Stimulated activated CD4-positive, alpha-beta T cell treated with anti-CD3 and anti-CD28 coated beads, Interleukin-4, amount 100 ng/mL, for 4 hours (primary cell): ENCODE results near the gene CDK5.
"Not testable (repeated sequence)": the region's sequence is repeated elsewhere in the genome, so short reads cannot be mapped to it uniquely, and the experiment has no call there.

Source experiments
- DNase-seq, 2 experiments: peaks; one replicate each; pipeline ENCODE4 v3.0.0-alpha.2; 2020

CDK5 gene

GRCh38 chr7:151032936-151033863, 24.5 kb downstream of the CDK5 start:
- DNase-seq: no peak

GRCh38 chr7:151031011-151031410, 26.7 kb downstream of the CDK5 start:
- no peak for DNase-seq

GRCh38 chr7:151028948-151029501, 28.7 kb downstream of the CDK5 start:
- no peak for DNase-seq

- peak; percentile 90 to 98 for DNase-seq
Observed at GRCh38 chr7:151028131-151028947, 29.4 kb downstream of the CDK5 start, which contains the start of gene ABCB8. TSS of gene ABCB8 (plus strand) at chr7:151028450. CDS start at chr7:151028516, 66 bp downstream.

- peak in 1 of 2 experiments; percentile 78 for DNase-seq
Observed at GRCh38 chr7:151027728-151028130, 30.0 kb downstream of the CDK5 start.

- DNase-seq: not testable (repeated sequence)
Observed at GRCh38 chr7:151026771-151027727, 30.6 kb downstream of the CDK5 start.

GRCh38 chr7:151025924-151026671, 31.6 kb downstream of the CDK5 start:
- DNase-seq: no peak

- no peak for DNase-seq
Observed at GRCh38 chr7:151024435-151025056, 33.2 kb downstream of the CDK5 start, which contains the start of gene ATG9B. TSS of gene ATG9B (minus strand) at chr7:151024494. CDS start at chr7:151024423, 71 bp downstream.

- no peak for DNase-seq
Observed at GRCh38 chr7:151023232-151023631, 34.5 kb downstream of the CDK5 start.

GRCh38 chr7:151020231-151020630, 37.5 kb downstream of the CDK5 start:
- no peak for DNase-seq

GRCh38 chr7:151019130-151019447, 38.6 kb downstream of the CDK5 start:
- no peak for DNase-seq

GRCh38 chr7:151018421-151019129, 39.1 kb downstream of the CDK5 start:
- DNase-seq: peak in 1 of 2 experiments; percentile 34

GRCh38 chr7:151017953-151018420, 39.7 kb downstream of the CDK5 start:
- peak; percentile 76 to 87 for DNase-seq

GRCh38 chr7:151017370-151017952, 40.2 kb downstream of the CDK5 start:
- no peak for DNase-seq

- no peak for DNase-seq
Observed at GRCh38 chr7:151016942-151017341, 40.8 kb downstream of the CDK5 start.

- DNase-seq: no peak
Observed at GRCh38 chr7:151016505-151016904, 41.2 kb downstream of the CDK5 start.

- DNase-seq: no peak
Observed at GRCh38 chr7:151015967-151016366, 41.7 kb downstream of the CDK5 start.

GRCh38 chr7:151014950-151015349, 42.7 kb downstream of the CDK5 start:
- peak in 1 of 2 experiments; percentile 29 for DNase-seq

GRCh38 chr7:151013733-151014497, 43.8 kb downstream of the CDK5 start:
- peak; percentile 73 to 82 for DNase-seq
